T-helper 17 cell (primary cell): ENCODE data around the gene PLB1. TPM values are rescaled to one million over a fixed set of nuclear protein-coding genes. Genes with fewer than 3 reads are reported as not detected.
A peak's percentile ranks its signal among the peaks of the same experiment; 100 is the strongest.
"Not testable (repeated sequence)": the region's sequence is repeated elsewhere in the genome, so short reads cannot be mapped to it uniquely, and the experiment has no call there.

ENCODE experiments used
- ATAC-seq: fragments of 150-1000 bp; cut with Tn5 transposase; 2 replicates; pipeline ENCODE4 v1.10.0; 2021; ENCODE audit warnings: mild to moderate bottlenecking, moderate library complexity
- DNase-seq, 3 donors: peaks; one replicate each; pipeline versions ENCODE4 v3.0.0 to v3.0.0-alpha.2; 2020 to 2021
- H3K9me3 ChIP-seq: one replicate; pipeline ENCODE4 v1.7.0; 2013; ENCODE audit warnings: low read length, mild to moderate bottlenecking; ENCODE audit not compliant: control insufficient read depth, poor library complexity, severe bottlenecking
- H3K27ac Mint-ChIP-seq: one replicate; pipeline ENCODE4 v1.8.0; 2022; ENCODE audit warnings: mild to moderate bottlenecking, moderate library complexity, mixed read lengths
- H3K27me3 Mint-ChIP-seq: one replicate; pipeline ENCODE4 v1.8.0; 2022; ENCODE audit warnings: mixed read lengths
- H3K36me3 Mint-ChIP-seq: one replicate; pipeline ENCODE4 v1.8.0; 2022; ENCODE audit warnings: low read depth, mixed read lengths
- H3K4me1 Mint-ChIP-seq: one replicate; pipeline ENCODE4 v1.8.0; 2022; ENCODE audit warnings: mild to moderate bottlenecking, mixed read lengths
- H3K4me3 Mint-ChIP-seq: one replicate; pipeline ENCODE4 v1.8.0; 2022; ENCODE audit warnings: mild to moderate bottlenecking, moderate library complexity, mixed read lengths
- total RNA-seq, 4 donors: library from RNA in 2 of 4; stranded (reverse) in 2 of 4; gene quantifications; one replicate each; pipeline ENCODE4 v1.2.3 and lab custom pipeline; 2022 to 2026

PLB1 gene
- total RNA-seq, 2 donors from 2014 or later = 2.2 to 2.7 TPM

- H3K36me3 Mint-ChIP-seq, H3K27me3 Mint-ChIP-seq, H3K9me3 ChIP-seq, ATAC-seq, H3K4me3 Mint-ChIP-seq, DNase-seq, H3K27ac Mint-ChIP-seq: not testable (repeated sequence)
- H3K4me1 Mint-ChIP-seq = peaks cover 16% of the 10 kb centered on the region
These were observed 23.2 kb upstream of the PLB1 start for GRCh38 chr2:28472641-28473040.

- Mint-ChIP-seq H3K4me3 (no peak overlapping the region), H3K27me3 (no peaks in the 10 kb centered on the region), H3K27ac (no peak overlapping the region), H3K36me3 (peaks cover 5% of the 10 kb centered on the region), H3K4me1 (peaks cover 10% of the 10 kb centered on the region)
- no peaks in the 10 kb centered on the region for H3K9me3 ChIP-seq
- no peak for DNase-seq
- ATAC-seq = no peak
These were observed 20.7 kb upstream of the PLB1 start for GRCh38 chr2:28475088-28475595.

- Mint-ChIP-seq H3K27ac (peak overlapping the region; percentile 39), H3K36me3 (peaks cover 3% of the 10 kb centered on the region), H3K4me1 (peaks cover 5% of the 10 kb centered on the region), H3K4me3 (peak overlapping the region; percentile 34), H3K27me3 (no peaks in the 10 kb centered on the region)
- H3K9me3 ChIP-seq = no peaks in the 10 kb centered on the region
- no peak for ATAC-seq
- DNase-seq = no peak
These were observed 18.8 kb upstream of the PLB1 start for GRCh38 chr2:28477087-28477486.

- no peaks in the 10 kb centered on the region for H3K27me3 Mint-ChIP-seq
- DNase-seq (no peak), ATAC-seq (no peak)
- H3K4me3 Mint-ChIP-seq = no peak overlapping the region
- H3K27ac Mint-ChIP-seq = no peak overlapping the region
- peaks cover 2% of the 10 kb centered on the region for H3K36me3 Mint-ChIP-seq
- peaks cover 4% of the 10 kb centered on the region for H3K4me1 Mint-ChIP-seq
- no peaks in the 10 kb centered on the region for H3K9me3 ChIP-seq
These were observed 18.2 kb upstream of the PLB1 start for GRCh38 chr2:28477645-28478044.

- Mint-ChIP-seq H3K36me3 (no peaks in the 10 kb centered on the region), H3K27ac (no peak overlapping the region), H3K4me3 (no peak overlapping the region), H3K4me1 (no peaks in the 10 kb centered on the region), H3K27me3 (no peaks in the 10 kb centered on the region)
- no peak for ATAC-seq
- no peak for DNase-seq
- no peaks in the 10 kb centered on the region for H3K9me3 ChIP-seq
These were observed 15.3 kb upstream of the PLB1 start for GRCh38 chr2:28480403-28481049.

- H3K9me3 ChIP-seq = no peaks in the 10 kb centered on the region
- Mint-ChIP-seq H3K4me1 (no peaks in the 10 kb centered on the region), H3K27ac (no peak overlapping the region), H3K36me3 (no peaks in the 10 kb centered on the region), H3K27me3 (no peaks in the 10 kb centered on the region), H3K4me3 (no peak overlapping the region)
- no peak for DNase-seq
- ATAC-seq = no peak
These were observed 14.0 kb upstream of the PLB1 start for GRCh38 chr2:28481905-28482304.

- Mint-ChIP-seq H3K4me1 (no peaks in the 10 kb centered on the region), H3K36me3 (no peaks in the 10 kb centered on the region), H3K27me3 (peaks cover 4% of the 10 kb centered on the region), H3K4me3 (no peak overlapping the region), H3K27ac (no peak overlapping the region)
- DNase-seq = no peak
- no peak for ATAC-seq
- H3K9me3 ChIP-seq = no peaks in the 10 kb centered on the region
These were observed 11.0 kb upstream of the PLB1 start for GRCh38 chr2:28484835-28485234.

GRCh38 chr2:28486526-28486925 is 9.3 kb upstream of the PLB1 start:
- Mint-ChIP-seq H3K36me3 (no peaks in the 10 kb centered on the region), H3K27me3 (peaks cover 8% of the 10 kb centered on the region), H3K4me1 (peaks cover under 1% of the 10 kb centered on the region), H3K27ac (no peak overlapping the region), H3K4me3 (no peak overlapping the region)
- DNase-seq = no peak
- H3K9me3 ChIP-seq = no peaks in the 10 kb centered on the region
- no peak for ATAC-seq

- no peaks in the 10 kb centered on the region for H3K9me3 ChIP-seq
- peaks cover 2% of the 10 kb centered on the region for H3K4me1 Mint-ChIP-seq
- H3K27ac Mint-ChIP-seq = no peak overlapping the region
- DNase-seq = no peak
- H3K36me3 Mint-ChIP-seq = no peaks in the 10 kb centered on the region
- ATAC-seq = no peak
- no peak overlapping the region for H3K4me3 Mint-ChIP-seq
- peaks cover 8% of the 10 kb centered on the region for H3K27me3 Mint-ChIP-seq
These were observed 8.6 kb upstream of the PLB1 start for GRCh38 chr2:28487258-28487657.

- no peak for ATAC-seq
- DNase-seq = no peak
- Mint-ChIP-seq H3K4me3 (peak overlapping the region; percentile 28), H3K27ac (no peak overlapping the region), H3K4me1 (peaks cover 2% of the 10 kb centered on the region), H3K27me3 (peaks cover 8% of the 10 kb centered on the region), H3K36me3 (no peaks in the 10 kb centered on the region)
- no peaks in the 10 kb centered on the region for H3K9me3 ChIP-seq
These were observed 7.6 kb upstream of the PLB1 start for GRCh38 chr2:28488083-28488830.

- H3K9me3 ChIP-seq = no peaks in the 10 kb centered on the region
- no peak for ATAC-seq
- Mint-ChIP-seq H3K27me3 (peaks cover 8% of the 10 kb centered on the region), H3K27ac (no peak overlapping the region), H3K36me3 (no peaks in the 10 kb centered on the region), H3K4me3 (no peak overlapping the region), H3K4me1 (peaks cover 2% of the 10 kb centered on the region)
- DNase-seq = no peak
These were observed 6.8 kb upstream of the PLB1 start for GRCh38 chr2:28488858-28489575.

GRCh38 chr2:28490558-28490957 is 5.3 kb upstream of the PLB1 start:
- peaks cover 9% of the 10 kb centered on the region for H3K27me3 Mint-ChIP-seq
- H3K9me3 ChIP-seq = no peaks in the 10 kb centered on the region
- ATAC-seq (no peak), DNase-seq (no peak)
- no peaks in the 10 kb centered on the region for H3K36me3 Mint-ChIP-seq
- H3K4me3 Mint-ChIP-seq = no peak overlapping the region
- H3K27ac Mint-ChIP-seq = no peak overlapping the region
- peaks cover 2% of the 10 kb centered on the region for H3K4me1 Mint-ChIP-seq

GRCh38 chr2:28492282-28492681 is 3.6 kb upstream of the PLB1 start:
- H3K27ac Mint-ChIP-seq = no peak overlapping the region
- no peaks in the 10 kb centered on the region for H3K9me3 ChIP-seq
- peaks cover 15% of the 10 kb centered on the region for H3K27me3 Mint-ChIP-seq
- ATAC-seq (no peak), DNase-seq (no peak)
- H3K4me1 Mint-ChIP-seq = peaks cover 3% of the 10 kb centered on the region
- no peaks in the 10 kb centered on the region for H3K36me3 Mint-ChIP-seq
- no peak overlapping the region for H3K4me3 Mint-ChIP-seq
